CD14-positive monocyte (primary cell): ENCODE measurements around the gene PTPN12. TPM values are rescaled to one million over a fixed set of nuclear protein-coding genes. Genes with fewer than 3 reads are reported as not detected.

ENCODE experiments used
- DNase-seq, 3 donors: peaks; one replicate each; pipeline ENCODE4 v3.0.0-alpha.2; 2011 to 2022
- H2AFZ ChIP-seq: 2 replicates; pipeline ENCODE4 v1.6.0; 2012; ENCODE audit warnings: mild to moderate bottlenecking, low read depth, low read length, inconsistent platforms; ENCODE audit not compliant: insufficient read depth, poor library complexity, severe bottlenecking
- H3K27ac ChIP-seq, 2 donors: 1 replicate in 1 of 2; 2 replicates in 1 of 2; pipeline ENCODE4 v1.5.1; 2012 to 2013; ENCODE audit warnings: low read length in 2 of 2, control low read depth in 1 of 2, inconsistent platforms in 1 of 2, low read depth in 1 of 2, mild to moderate bottlenecking in 1 of 2
- H3K27me3 ChIP-seq, 2 donors: one replicate each; pipeline versions ENCODE4 v1.6.0 to v1.6.1; 2011 to 2013; ENCODE audit warnings: low read length in 2 of 2; ENCODE audit not compliant: control insufficient read depth in 2 of 2, insufficient read depth in 2 of 2
- H3K36me3 ChIP-seq, 2 donors: replicated peaks in 1 of 2; 1 replicate in 1 of 2; 2 replicates in 1 of 2; pipeline versions ENCODE4 v1.5.1 to v1.6.1; 2012 to 2013; ENCODE audit warnings: low read length in 2 of 2, control low read depth in 1 of 2, inconsistent platforms in 1 of 2, mild to moderate bottlenecking in 1 of 2; ENCODE audit not compliant: insufficient read depth in 2 of 2, control insufficient read depth in 1 of 2
- H3K4me1 ChIP-seq, 2 donors: 1 replicate in 1 of 2; 2 replicates in 1 of 2; pipeline versions ENCODE4 v1.5.1 to v1.6.1; 2012 to 2013; ENCODE audit warnings: low read length in 2 of 2, control low read depth in 1 of 2, inconsistent platforms in 1 of 2, mild to moderate bottlenecking in 1 of 2, moderate library complexity in 1 of 2; ENCODE audit not compliant: insufficient read depth in 2 of 2, control insufficient read depth in 1 of 2
- H3K4me2 ChIP-seq: replicated peaks from 2 replicates; pipeline ENCODE3; 2012; ENCODE audit warnings: low read length, moderate library complexity, mild to moderate bottlenecking; ENCODE audit not compliant: poor library complexity, severe bottlenecking; ENCODE audit errors: extremely low read depth
- H3K4me3 ChIP-seq, 3 experiments: fragments of 200-600 bp in 1 of 3; sonication (generic) in 1 of 3; replicated peaks in 1 of 3; 1 replicate in 2 of 3; 2 replicates in 1 of 3; pipeline ENCODE4 v1.5.1; 2011 to 2013; ENCODE audit warnings: low read length in 3 of 3, mild to moderate bottlenecking in 3 of 3, control low read depth in 2 of 3, low read depth in 2 of 3, inconsistent platforms in 1 of 3, moderate library complexity in 1 of 3
- H3K79me2 ChIP-seq: 2 replicates; pipeline ENCODE4 v1.6.0; 2012; ENCODE audit warnings: mild to moderate bottlenecking, control low read depth, inconsistent platforms, low read length, moderate library complexity; ENCODE audit not compliant: insufficient read depth
- H3K9ac ChIP-seq: 2 replicates; pipeline ENCODE4 v1.6.0; 2017; ENCODE audit warnings: low read length, mild to moderate bottlenecking; ENCODE audit not compliant: insufficient read depth, poor library complexity, severe bottlenecking
- H3K9me3 ChIP-seq, 2 donors: replicated peaks in 1 of 2; 1 replicate in 1 of 2; 2 replicates in 1 of 2; pipeline versions ENCODE4 v1.5.1 to v1.6.1; 2012 to 2013; ENCODE audit warnings: low read length in 2 of 2, control low read depth in 1 of 2; ENCODE audit not compliant: control insufficient read depth in 1 of 2, insufficient read depth in 1 of 2
- H4K20me1 ChIP-seq: 2 replicates; pipeline ENCODE4 v1.6.0; 2012; ENCODE audit warnings: mild to moderate bottlenecking, low read length, control low read depth, moderate library complexity; ENCODE audit not compliant: insufficient read depth
- H3K27ac Mint-ChIP-seq, 7 donors: one replicate each; pipeline ENCODE4 v1.8.0; 2020; ENCODE audit warnings: mild to moderate bottlenecking in 7 of 7, mixed read lengths in 7 of 7, moderate library complexity in 6 of 7, inconsistent platforms in 2 of 7
- H3K27me3 Mint-ChIP-seq, 3 donors: one replicate each; pipeline ENCODE4 v1.8.0; 2021 to 2022; ENCODE audit warnings: low read depth in 3 of 3, mild to moderate bottlenecking in 3 of 3, mixed read lengths in 3 of 3, moderate library complexity in 3 of 3, inconsistent platforms in 1 of 3
- H3K36me3 Mint-ChIP-seq, 2 donors: one replicate each; pipeline ENCODE4 v1.8.0; 2020; ENCODE audit warnings: mixed read lengths in 2 of 2, inconsistent platforms in 1 of 2, mild to moderate bottlenecking in 1 of 2
- H3K4me1 Mint-ChIP-seq: one replicate; pipeline ENCODE4 v1.8.0; 2020; ENCODE audit warnings: mild to moderate bottlenecking, mixed read lengths
- H3K4me3 Mint-ChIP-seq, 2 donors: one replicate each; pipeline ENCODE4 v1.8.0; 2020; ENCODE audit warnings: mild to moderate bottlenecking in 2 of 2, mixed read lengths in 2 of 2, moderate library complexity in 1 of 2
- H3K9me3 Mint-ChIP-seq, 7 donors: one replicate each; pipeline ENCODE4 v1.8.0; 2020 to 2022; ENCODE audit warnings: mixed read lengths in 7 of 7, mild to moderate bottlenecking in 6 of 7, moderate library complexity in 6 of 7, inconsistent platforms in 2 of 7
- CTCF ChIP-seq: fragments of 200-600 bp; IDR thresholded peaks from one replicate; pipeline ENCODE4 v1.8.0; 2022; ENCODE audit warnings: antibody characterized with exemption, mild to moderate bottlenecking
- WGBS: methylation state at CpG from one replicate; pipeline ENCODE4 v1.1.5; 2013; ENCODE audit warnings: missing lambda C conversion rate; ENCODE audit not compliant: insufficient coverage; 5-methylcytosine and 5-hydroxymethylcytosine counted together
- intact Hi-C, 2 donors: fragments of 100-400 bp; cut with micrococcal nuclease; formaldehyde crosslinking; loops; one replicate each; pipeline versions ENCODE4 v1.15.0 to v1.15.1; 2023
- polyA plus RNA-seq, 3 donors: library from polyadenylated mRNA; depleted of rRNA in 1 of 3; unstranded in 2 of 3; stranded (reverse) in 1 of 3; fragments of 300-500 nt in 2 of 3; fragments of >200 nt in 1 of 3; fragmentation: Illumina TruSeq in 2 of 3; gene quantifications; 1 replicate in 2 of 3; 2 replicates in 1 of 3; pipeline ENCODE4 v1.2.3, GENCODE V29; 2012 to 2021

The PTPN12 gene
- polyA plus RNA-seq, 3 donors, result 6.6 to 36.7 (median 11.8) TPM

- no peak for TF ChIP-seq CTCF
- Histone ChIP-seq H3K9ac (no peak overlapping the region), H3K4me2 (no peak overlapping the region), H2AFZ (peak overlapping the region; percentile 46), H3K27ac (peak overlapping the region in 1 of 2 donors; percentile 29), H3K9me3 (no peaks in the 10 kb centered on the region), H4K20me1 (no peaks in the 10 kb centered on the region), H3K4me1 (peaks cover 27 to 43% of the 10 kb centered on the region in 2 donors), H3K4me3 (no peak overlapping the region), H3K79me2 (no peaks in the 10 kb centered on the region), H3K36me3 (no peaks in the 10 kb centered on the region), H3K27me3 (no peaks in the 10 kb centered on the region)
- peak in 2 of 3 donors; percentile 35 to 48 for DNase-seq
- peak overlapping the region; percentile 48 to 84 (median 70) for H3K27ac Mint-ChIP-seq
- peaks cover 0 to 2% (median 0%) of the 10 kb centered on the region in 7 donors for H3K9me3 Mint-ChIP-seq
- no peaks in the 10 kb centered on the region for H3K36me3 Mint-ChIP-seq
- peak overlapping the region in 1 of 2 donors; percentile 12 for H3K4me3 Mint-ChIP-seq
- H3K27me3 Mint-ChIP-seq, result peaks cover 0 to 2% (median 0%) of the 10 kb centered on the region in 3 donors
- peaks cover 30% of the 10 kb centered on the region for H3K4me1 Mint-ChIP-seq
- intact Hi-C loops, result no loop called here
Measured at GRCh38 chr7:77524731-77525130, 12.4 kb upstream of the PTPN12 start.

- H3K4me1 ChIP-seq, result peaks cover 28 to 46% of the 10 kb centered on the region in 2 donors
- H3K79me2 ChIP-seq, result no peaks in the 10 kb centered on the region
- intact Hi-C loops, result no loop called here
- Mint-ChIP-seq H3K4me1 (peaks cover 30% of the 10 kb centered on the region), H3K27me3 (peaks cover 0 to 2% (median 0%) of the 10 kb centered on the region in 3 donors), H3K9me3 (peaks cover 0 to 2% (median 0%) of the 10 kb centered on the region in 7 donors), H3K4me3 (no peak overlapping the region), H3K27ac (peak overlapping the region in 2 of 7 donors; percentile 48 to 70), H3K36me3 (no peaks in the 10 kb centered on the region)
- H3K36me3 ChIP-seq, result no peaks in the 10 kb centered on the region
- no peak for TF ChIP-seq CTCF
- H3K4me3 ChIP-seq, result no peak overlapping the region
- H3K4me2 ChIP-seq, result no peak overlapping the region
- peak overlapping the region in 1 of 2 donors; percentile 29 for H3K27ac ChIP-seq
- H3K9me3 ChIP-seq, result no peaks in the 10 kb centered on the region
- WGBS, result no CpG with 5 or more reads among the region's 2 CpGs
- no peaks in the 10 kb centered on the region for H3K27me3 ChIP-seq
- DNase-seq, result peak in 2 of 3 donors; percentile 28 to 36
- no peak overlapping the region for H3K9ac ChIP-seq
- H4K20me1 ChIP-seq, result no peaks in the 10 kb centered on the region
- peak overlapping the region; percentile 46 for H2AFZ ChIP-seq
Measured at GRCh38 chr7:77525231-77525630, 11.9 kb upstream of the PTPN12 start.
